NAMALWA (cell line): ENCODE data around the gene PRDM10.

Source experiments
- DNase-seq: peaks from one replicate; pipeline ENCODE4 v3.0.0-alpha.2; 2015; ENCODE audit warnings: low spot score

Gene PRDM10

DNA sequence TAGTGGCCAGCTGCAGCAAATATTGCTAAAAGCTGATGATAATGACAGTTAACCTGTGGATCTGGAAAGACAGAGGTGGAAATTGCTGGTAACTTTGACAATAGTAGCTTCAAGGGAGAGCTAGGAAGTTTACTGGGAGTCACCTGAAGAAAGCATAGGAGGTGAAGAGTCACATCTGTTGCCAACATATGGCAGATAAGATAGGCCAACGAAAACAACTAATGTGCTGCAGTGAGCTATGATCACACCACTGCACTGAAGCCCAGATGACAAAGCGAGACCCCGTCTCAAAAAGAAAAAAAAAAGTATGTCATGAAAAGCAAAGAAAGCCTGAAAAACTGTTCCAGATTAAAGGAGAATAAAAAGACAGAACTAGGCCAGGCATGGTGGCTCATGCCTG is 4.3 kb upstream of the PRDM10 start:
- no peak for DNase-seq

DNA sequence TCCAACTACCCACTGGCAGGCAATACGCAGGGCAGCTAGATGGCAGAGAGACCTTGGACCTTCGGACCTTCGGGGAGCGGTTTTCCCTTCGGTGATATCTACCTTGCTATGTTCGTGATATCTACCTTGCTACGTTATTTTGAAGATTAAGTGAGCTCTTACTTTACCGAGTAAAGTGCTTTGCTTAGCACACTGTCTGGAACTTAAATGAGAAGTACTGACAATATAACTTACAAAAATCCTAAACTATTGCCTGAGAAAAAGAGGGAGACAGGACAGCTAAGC is 1.0 kb upstream of the PRDM10 start:
- no peak for DNase-seq

DNA sequence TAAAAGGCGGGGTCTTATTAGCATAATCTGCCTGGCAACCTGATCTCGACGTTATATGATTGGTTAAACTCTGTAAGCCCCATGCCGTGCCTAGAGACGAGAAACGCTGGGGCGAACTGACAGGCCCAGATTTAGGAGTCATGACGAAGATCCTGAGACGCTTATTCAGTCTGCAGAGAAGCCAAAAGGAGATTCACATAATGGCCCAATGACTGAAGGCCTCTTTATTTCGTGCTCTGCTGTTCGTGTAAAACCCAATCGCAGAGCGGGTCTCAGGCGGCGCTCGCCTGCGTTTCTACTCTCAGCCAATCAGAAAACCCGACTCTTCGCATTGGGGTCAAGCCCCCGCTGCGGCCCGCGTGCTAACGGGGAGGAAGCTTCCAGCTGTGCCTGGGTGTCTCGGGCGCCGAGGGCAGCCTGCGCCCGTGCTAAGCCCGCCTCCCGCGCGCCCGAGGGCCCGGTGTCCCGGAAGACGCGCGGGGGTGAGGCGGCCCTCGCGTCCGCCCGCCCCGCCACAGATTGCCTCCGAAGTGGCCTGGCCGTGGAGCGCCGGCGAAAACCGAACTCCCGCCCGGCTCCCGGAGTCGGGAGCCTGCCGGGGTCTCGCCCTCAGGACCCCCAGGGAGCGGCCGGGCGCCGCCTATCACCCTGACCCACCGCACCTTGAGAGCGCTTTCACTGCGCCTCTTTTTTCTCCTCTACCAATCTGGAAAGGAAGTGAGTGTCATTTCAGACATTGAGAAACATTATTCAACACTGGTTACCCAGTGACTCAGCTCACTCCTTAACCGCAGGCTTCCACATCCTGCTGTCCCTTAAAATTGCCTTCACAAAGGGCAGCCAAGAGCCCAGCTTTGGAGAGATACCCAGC is 446 bp upstream of the PRDM10 start:
- peak; percentile 98 for DNase-seq

DNA sequence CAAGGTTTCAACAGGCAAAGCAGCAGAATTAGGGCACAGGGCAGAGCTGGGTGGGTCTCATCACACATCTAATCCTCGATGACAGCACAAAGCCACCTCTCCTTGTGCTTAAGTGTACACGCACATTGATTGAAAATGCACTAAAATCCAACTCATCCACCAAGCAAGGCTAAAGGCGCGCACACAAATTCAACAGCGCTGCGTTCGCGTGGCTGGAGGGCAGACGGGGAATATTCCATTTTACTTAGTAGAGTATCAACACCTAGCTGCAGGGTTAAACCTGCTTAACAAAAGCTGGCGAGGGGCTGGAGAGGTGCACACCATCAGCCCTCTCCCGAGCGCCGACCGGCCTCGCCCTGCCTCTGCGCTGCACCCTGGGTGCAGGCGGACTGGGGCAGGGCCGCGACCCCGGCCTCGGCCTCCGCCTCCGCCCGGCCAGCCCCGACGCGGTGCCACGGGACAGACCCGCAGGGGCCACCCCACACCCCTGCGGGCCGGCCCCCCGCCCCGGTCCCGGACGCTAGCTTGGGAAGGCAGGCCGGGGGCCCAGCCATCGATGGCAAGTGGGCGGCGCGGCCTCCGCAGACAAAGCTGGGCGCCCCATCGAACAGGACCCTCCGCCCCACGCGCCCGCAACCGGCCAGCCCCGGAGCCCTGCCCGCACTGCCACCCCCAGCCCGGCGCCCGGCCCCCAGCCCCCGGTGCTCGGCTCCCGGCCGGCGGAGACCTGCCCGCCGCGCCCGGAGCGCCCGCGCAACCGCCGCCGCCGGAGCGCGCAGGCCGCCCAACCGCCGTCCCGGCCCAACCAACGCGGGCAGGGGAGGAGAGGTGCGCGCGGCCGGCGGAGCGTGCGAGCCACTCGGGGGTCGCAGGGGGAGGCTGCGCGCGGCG is 929 bp downstream of the PRDM10 start:
- DNase-seq = peak; percentile 52

DNA sequence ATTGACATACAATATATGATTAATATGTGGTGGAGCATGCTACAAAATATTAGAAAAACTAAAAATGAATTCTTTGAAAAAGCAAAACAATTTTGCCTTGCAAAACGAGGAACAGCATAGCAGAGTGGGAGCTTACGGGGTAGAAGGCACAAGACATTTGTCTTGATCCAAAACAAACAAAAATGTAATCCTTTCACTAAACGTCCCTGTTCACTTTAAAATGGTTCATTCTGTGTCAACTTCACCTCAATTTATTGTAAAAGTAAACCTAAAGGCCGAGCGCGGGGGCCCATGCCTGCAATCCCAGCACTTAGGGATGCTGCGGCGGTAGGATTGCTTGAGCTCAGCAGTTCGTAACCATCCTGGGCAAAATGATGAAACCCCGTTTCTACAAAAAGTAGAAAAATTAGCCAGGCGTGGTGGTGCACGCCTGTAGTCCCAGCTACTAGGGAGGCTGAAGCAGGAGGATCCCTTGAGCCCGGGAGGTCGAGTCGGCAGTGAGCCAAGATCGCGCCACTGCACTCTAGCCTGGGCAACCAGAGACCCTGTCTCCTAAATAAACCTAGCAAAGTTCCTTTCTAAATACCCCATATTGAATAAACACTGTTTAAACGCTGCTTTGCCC is 2.0 kb downstream of the PRDM10 start:
- no peak for DNase-seq

DNA sequence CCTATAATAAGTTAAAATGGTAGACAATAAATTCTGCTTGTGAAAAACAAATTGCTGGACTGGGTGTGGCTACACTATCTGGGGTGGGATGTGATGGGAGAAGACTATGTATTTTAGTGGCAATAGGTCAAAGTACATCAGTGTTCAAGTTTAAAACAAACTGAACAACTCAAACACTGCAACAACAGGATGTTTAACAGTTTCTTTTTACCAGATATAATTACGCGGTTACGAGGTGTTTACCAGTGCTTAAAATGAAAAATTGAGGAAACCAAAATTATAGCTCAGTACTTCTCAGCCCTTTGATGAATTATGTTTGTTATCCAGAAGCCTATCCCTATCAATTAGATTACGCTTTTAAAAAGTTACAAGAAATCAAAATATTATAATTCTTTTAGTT is 3.2 kb downstream of the PRDM10 start:
- DNase-seq = no peak

DNA sequence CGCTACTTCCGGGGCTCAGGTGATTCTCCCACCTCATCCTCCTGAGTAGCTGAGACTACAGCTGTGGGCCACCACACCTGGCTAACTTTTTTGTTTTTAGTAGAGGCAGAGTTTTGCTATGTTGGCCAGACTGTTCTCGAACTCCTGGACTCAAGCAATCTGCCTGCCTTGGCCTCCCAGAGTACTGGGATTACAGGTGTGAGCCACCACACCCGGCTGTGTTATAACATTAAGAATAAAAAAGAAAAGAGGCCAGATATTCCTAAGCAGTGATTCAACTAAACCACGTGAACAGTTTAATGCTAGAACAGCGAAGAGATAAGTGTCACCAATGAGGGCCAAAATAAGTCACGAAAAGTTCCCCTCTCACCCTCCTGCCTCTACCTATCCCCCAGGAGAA is 3.7 kb downstream of the PRDM10 start:
- no peak for DNase-seq

DNA sequence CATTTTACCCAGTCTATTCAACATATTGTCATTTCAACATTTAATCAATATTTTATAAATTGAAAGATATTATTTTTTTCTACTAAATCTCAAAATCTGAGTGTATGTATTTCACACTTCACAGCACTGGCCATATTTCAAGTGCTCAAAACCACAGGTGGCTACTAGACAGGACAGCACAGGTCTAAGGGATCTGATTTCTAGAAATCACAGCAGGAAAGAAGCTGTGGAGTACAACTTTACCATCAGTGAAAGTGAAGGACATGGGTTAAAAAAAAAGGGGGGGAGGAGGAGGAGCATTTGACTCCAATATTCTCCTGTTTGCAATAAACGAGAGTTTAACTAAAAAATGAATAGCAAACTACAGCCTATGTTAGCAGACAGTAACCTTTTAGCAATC is 4.5 kb downstream of the PRDM10 start:
- DNase-seq = no peak

DNA sequence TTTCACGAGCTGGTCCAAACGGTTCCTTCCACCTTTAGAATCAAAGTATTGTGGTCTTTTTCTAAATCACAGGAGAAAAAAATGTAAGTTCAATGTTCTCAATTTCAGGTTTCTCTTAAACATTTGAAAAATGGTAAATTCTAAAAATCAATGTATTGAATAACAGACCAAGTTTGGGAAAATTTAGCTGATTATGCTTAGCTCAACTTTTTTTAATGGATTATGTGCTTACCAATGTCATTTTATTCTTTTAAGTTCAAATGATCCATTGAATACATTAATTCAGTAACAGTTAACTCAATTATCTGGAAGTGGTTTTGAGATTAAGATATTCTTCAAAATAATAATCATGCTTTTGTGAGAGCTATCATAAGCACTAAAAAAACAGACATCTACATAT is 5.1 kb downstream of the PRDM10 start:
- no peak for DNase-seq

DNA sequence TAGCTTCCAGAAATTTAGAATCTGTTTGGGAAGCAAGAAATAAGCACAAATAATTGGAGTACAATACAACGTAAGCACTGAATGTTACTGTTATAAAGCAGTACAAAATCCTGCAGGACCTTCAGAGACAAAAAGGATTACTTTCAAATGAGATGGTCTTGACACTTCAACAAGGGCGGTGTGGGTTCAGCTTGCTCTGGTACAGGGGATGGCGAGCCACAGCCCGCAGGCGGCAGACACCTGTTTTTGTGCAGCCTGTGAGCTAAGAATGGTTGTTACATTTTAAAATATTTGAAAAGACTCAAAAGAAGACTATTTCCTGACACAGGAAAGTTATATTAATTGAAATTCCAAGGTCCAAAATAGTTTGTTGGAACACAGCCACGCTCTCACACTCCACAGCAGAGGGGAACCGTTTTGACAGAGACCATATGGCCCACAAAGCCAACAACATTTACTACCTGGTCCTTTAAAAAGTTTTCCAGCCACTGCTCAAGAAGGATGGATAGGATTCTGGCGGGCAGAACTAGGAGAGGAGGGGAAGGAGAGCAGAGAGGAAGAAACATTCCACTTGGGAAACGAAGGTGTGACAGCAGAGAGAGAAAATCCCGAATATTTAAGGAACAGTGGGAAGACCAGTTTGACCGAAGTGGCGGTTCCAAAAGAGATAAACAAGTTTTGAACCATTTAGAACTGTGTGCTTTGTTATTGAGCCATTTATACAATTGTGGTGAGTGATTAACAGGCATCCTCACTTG is 6.3 kb downstream of the PRDM10 start:
- DNase-seq = no peak

DNA sequence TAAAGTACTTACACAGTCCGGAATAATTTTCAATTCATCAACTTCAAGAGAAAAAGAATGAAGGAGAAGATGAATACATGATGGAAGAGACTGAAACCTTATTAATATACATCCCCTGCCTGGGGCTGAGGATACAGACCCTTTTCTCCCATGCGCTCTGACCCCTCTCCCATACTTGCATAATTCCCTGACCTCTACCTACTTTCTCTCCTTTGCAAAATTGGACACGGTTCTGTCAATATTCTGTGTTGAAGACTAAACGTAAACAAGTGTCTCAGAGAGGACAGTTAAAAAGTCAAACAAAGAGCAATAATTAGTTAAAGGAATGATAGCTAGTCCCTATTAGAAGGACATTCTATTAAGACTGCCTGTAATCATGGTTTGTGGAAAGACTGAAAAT is 7.5 kb downstream of the PRDM10 start:
- DNase-seq = no peak

DNA sequence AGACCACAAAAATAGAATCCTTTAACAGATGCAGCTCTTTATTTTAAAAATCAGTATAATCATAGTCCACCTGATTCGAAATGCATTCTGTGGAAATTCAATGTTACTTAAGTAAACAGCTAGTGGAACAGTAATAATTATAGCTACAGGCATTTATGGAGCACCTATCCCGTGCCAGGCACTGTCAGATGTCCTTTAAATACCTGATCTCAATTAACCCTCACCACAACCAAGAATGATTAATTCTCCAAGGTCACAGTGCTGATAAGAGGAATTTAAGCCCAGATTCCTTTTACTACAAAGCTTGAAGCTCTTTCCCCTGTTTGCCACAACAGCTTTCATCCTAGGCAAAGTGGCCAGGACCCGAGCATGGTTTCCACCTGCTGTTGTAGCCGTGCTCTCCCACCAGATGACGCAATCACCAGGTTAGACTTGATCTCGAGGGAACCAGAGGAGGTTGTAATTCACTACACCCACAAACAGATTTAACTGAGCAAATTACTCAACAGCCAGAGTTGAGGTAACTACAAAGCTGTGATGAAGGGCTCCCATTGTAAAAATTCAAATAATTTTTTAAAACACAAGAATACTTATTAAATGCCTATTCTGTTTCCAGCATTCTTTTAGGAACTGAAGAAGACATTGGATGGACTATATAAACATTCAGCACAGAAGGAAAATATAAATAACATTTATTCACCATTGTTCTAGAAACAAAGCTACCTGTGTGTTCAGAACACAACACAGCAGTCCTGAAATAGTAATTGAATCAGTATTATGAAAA is 10.3 kb downstream of the PRDM10 start:
- peak; percentile 81 for DNase-seq

DNA sequence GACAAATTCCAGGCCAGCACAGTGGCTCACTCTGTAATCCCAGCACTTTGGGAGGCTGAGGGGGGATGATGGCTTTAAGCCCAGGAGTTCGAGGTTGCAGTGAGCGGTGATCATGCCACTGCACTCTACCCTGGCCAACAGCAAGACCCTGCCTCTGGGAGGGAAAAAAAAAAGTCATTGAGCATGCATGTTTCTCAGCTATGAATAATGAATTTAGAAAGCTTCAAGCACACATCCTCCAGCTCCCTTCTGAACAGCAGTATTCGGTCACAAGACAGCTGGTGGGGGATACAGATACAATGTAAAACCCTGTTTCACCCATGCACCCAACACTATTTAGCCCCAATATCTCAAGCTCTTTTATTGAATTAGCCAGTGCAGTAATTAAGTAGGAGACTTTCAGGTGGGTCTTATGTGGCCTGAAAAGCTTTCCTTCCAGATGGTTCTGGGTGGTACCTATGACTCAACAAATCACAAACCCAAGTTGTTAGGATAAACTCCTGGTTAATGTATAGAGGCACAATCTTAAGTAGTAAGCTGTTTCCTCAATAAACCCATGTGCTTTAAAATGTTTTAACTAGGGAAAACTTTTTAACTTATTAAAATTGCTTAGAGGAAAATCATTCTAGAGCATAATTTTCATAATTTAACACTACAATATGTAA is 13.4 kb downstream of the PRDM10 start:
- DNase-seq = no peak

DNA sequence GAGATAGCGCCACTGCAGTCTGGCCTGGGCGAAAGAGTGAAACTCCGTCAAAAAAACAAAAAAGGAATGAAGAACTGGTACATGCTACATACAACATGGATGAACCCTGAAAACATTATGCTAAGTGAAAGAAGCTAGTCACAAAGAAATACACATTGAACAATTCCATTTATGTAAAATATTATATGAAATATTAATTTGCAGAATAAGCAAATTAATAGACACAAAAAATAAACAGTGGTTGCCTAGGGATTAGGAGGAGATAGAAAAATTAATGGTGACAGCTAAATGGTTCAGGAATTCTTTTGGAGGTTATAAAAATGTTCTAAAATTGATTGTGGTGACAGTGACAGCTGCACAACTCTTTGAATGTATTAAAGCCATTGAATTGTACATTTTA is 14.7 kb downstream of the PRDM10 start:
- DNase-seq = no peak

DNA sequence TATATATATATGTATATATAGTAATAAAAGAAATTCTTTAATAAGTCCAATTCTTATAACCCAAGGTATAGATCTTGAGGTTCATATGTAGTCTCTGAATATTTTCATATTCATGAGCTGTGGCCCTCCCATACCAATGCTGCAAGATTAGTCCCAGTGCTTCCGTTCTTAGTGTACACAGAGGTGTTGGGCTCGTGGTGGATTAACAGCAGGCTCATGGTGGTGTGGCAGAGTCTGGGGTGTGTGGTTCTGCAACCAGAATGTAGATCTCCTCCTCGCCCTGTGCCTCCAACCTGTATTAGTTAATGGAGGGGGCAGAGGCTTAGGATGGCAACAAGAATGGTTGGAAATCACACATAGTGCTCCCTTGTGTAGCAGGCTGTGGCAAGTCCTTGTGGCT is 16.8 kb downstream of the PRDM10 start:
- no peak for DNase-seq

DNA sequence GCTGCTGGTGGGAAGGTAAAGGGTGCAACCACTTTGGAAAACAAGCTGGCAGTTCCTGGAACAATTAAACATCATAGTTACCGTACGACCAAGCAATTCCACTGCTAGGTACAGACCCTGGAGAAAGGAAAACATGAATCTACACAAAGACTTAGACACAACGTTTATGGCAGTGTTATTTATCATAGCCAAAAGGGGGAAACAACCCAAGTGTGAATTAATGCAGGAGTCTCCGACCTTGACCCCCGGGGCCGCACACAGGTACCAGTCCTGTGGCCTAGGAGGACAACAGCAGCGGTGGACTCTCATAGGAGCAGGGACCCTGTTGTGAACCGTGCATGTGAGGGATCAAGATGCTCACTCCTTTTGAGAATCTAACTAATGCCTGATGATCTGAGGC is 22.5 kb downstream of the PRDM10 start:
- DNase-seq = no peak

DNA sequence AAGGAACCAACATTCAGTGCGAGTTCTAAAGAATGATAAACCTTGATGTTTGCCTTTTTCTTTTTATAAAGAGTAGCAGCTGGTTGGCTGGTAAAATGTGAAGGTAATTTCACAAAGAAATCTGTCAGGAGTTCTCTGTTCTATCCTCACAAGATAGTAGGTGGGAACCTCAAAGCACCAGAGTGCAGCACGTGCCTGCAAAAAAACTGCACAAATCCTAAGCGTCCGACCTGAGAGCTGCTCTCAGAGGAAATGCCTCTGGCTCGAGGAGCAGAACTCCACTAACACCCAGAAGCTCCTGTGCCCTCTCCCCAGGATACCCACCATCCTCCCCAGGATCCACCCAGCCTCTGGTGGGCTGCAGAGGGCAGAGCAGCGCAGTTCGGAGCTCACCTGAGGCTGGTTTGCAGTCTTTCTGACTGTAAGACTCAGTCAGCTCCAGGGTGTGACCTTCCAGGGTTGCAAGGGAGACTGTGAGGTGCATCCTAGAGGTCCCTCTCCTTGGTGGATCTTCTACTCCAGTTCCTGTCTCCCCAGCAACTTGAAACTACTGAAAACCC is 23.5 kb downstream of the PRDM10 start:
- no peak for DNase-seq

DNA sequence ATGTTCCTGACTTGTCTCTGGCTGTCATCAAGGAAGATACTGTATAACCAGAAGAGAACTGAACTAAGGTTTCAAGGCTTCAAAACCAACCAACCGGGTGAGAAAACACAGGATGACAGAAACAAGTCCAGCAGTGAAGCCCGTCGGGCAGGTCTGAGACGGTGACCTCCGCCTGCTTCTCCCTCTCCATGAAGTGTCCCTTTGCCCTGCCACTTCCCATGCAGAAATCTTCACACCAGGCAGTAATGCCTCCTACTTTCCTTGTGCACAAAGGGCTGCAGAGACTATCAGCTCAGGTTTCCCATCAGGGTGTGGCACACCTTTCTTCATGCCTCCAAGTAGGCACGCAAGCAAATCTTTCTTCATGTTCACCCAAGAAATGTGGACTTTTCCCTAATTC is 24.2 kb downstream of the PRDM10 start:
- DNase-seq = no peak

DNA sequence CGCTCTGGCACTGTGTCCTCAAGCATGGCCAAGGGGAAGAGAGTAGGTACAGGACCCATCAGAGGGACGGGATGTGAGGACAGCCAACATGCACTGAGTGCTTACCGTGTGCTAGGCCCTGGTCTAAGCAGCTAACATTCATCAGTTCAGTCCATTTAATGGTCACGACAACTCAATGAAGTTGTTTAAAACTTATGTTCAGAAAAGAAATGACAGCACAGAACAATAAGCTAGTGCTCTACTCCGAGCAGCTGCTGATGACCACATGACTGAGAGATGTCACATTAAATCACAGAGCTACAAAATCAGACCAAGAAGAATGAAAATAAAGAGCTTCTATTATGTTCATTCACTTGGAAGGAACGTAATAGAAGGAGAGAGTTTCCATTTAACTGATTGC is 26.3 kb downstream of the PRDM10 start:
- DNase-seq = no peak

DNA sequence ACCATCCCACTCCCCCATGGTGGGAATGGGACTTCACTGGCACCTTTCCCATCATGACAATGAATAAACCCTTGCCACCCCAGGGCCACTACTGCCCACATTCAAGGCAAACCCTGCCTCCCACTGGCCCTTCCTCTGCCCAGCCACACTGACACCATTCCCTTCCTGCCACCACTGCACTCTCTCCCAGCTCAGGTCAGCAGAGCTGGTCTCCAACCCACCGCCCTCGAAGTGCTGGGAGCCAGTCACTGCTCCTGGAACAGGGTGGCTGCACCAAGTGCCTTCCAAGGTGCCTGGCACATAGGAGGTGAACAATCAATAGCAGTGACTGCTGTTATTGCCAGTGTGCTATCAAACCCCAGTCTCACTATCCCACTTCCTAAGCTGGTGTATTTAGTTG is 27.1 kb downstream of the PRDM10 start:
- no peak for DNase-seq

DNA sequence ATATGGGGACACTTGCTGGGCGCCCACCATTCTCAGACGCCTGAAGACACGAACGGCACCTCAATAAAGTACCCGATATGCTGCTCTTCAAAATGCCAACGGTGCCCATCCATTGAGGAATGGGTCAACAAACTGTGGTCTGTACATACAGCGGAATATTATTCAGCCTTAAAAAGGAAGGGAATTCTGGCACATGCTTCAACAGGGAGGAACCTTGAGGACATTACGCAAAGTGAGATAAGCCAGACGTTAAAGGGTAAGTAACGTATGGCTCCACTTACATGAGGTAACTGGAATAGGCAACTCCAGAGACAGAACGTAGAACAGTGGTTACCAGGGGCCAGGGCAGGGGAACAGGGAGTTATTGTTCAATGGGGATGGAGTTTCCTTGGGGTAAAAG is 28.0 kb downstream of the PRDM10 start:
- DNase-seq = no peak
